DMS79 (cell line): Measurements from ENCODE around the gene DUSP19.

Experiments
- DNase-seq: peaks from one replicate; lab custom pipeline; 2025; lab: John Stamatoyannopoulos, UW

The DUSP19 gene

DNA sequence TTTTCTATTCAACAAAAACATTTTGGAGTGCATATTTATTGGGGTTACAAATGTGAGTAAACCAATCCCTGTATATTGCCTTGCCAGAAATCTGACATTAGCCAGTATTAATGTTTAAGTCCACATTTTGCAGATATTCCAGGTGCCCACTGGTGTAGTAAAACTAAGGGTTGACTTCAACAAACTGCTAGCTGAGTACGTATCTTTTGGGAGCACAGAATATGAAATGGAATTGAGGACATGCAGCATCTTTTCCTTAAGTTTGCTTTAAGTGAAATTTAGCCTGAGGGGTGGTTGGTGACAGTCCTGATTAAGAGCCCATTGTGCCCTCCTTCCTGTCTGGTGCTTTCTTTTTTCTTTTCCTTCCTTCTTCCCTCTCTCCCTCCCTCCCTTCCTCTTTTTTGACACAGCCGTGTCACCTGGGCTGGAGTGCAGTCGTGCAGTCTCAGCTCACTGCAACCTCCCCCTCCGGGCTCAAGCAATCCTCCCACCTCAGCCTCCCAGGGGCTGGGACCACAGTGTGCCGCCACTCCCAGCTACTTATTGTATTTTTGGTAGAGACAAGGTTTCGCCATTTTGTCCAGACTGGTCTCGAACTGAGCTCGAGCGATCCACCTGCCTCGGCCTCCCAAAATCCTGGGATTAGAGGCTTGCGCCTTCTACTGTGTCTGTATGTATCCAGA, 47.3 kb downstream of the DUSP19 start:
- DNase-seq = no peak

DNA sequence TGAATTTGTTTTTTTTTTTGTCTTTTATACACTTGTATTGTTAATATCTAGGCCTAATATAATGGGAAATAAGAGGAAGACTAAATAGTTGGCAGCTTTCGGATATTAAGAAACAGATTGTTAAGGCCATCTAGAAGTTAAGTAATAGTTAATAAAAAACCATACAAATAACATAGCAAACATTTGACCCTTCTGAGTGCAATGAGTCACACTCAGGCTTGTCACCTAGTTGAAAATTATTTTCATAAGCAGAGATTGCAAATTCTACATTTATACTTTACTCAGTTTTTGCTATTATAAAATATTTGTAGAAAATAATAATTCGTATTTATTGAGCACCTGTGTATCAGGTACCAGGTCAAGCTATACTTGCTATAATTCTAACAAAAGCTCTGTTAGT, 48.1 kb downstream of the DUSP19 start:
- DNase-seq = no peak

DNA sequence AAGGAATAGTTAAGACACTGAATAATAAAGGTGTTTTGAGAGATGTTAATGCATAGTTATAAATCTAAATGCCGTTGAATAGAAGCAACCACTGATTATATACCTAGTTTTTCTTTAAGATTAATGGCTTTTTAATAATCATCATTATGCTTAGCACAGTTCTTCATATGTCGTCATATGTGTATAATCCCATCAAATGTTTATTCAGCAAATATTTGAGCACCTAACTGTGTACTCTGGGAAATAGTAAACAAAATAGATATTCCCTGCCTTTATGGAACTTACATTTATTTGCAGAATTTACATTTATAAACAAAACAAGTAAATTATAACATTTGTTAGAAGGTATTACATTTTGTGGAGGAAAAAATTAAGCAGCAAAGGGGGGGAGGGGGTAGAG, 55.5 kb downstream of the DUSP19 start:
- no peak for DNase-seq

DNA sequence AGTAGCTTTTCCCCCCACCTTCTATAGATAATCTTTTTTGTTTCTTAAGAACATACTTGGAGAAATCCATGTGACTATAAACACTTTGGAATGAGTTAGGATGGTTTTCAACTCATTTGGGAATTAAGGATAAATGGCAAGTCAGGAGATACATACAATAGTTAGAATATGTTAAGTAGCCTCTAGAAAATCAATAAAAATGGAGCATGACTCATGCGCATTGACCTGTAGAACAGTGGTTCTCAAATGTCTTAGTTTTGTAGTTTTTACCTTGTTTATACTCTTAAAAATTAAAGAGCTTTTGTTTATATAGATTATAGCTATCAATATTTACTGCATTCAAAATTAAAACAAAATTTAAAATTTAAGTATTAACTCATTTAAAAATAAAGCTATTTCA, 70.4 kb downstream of the DUSP19 start:
- DNase-seq = no peak

DNA sequence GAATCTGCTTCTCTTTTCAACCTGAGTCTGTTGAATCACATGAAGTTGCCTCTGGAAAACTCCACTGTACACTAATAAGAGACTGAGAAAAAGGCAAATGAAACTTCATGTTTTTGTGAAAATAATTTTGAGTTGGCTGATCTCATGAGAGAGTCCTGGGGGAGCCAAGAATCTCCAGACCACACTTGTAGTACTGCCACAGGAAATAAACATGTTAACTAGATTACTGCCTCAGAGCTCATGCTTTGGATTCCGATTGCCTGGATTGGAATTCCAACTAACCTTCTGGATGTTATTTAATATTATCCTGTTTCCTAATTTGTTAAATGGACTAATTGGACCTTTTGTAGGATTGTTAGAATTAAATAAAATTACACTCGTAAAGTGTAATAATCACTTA, 70.9 kb downstream of the DUSP19 start:
- DNase-seq = no peak
